HL-60/S4 (cell line): Measurements from ENCODE around the gene PADI4.

Source experiments
- in situ Hi-C: fragments of 300-500 bp; cut with MboI; formaldehyde crosslinking; loops from 2 replicates; pipeline ENCODE4 v1.14.3; 2022; ENCODE audit warnings: low sequenced_read_pairs

Gene PADI4

GRCh38 chr1:17346046-17346789 is 38.2 kb downstream of the PADI4 start:
- in situ Hi-C loops = no loop called here

- in situ Hi-C loops = no loop called here
Observed at GRCh38 chr1:17347769-17348592, 40.0 kb downstream of the PADI4 start.

GRCh38 chr1:17348593-17349234 is 40.7 kb downstream of the PADI4 start:
- in situ Hi-C loops = no loop called here

- in situ Hi-C loops = no loop called here
Observed at GRCh38 chr1:17350083-17350482, 42.1 kb downstream of the PADI4 start.

- in situ Hi-C loops = no loop called here
Observed at GRCh38 chr1:17350928-17351446, 43.0 kb downstream of the PADI4 start.

GRCh38 chr1:17351598-17352324 is 43.8 kb downstream of the PADI4 start:
- in situ Hi-C loops = no loop called here

GRCh38 chr1:17352419-17352909 is 44.5 kb downstream of the PADI4 start:
- in situ Hi-C loops = no loop called here

- in situ Hi-C loops = no loop called here
Observed at GRCh38 chr1:17355898-17356297, 47.9 kb downstream of the PADI4 start.

GRCh38 chr1:17356387-17357026 is 48.5 kb downstream of the PADI4 start:
- in situ Hi-C loops = no loop called here

- in situ Hi-C loops = no loop called here
Observed at GRCh38 chr1:17358557-17358956, 50.6 kb downstream of the PADI4 start.

- in situ Hi-C loops = no loop called here
Observed at GRCh38 chr1:17359031-17359430, 51.0 kb downstream of the PADI4 start.

GRCh38 chr1:17359808-17360207 is 51.8 kb downstream of the PADI4 start:
- in situ Hi-C loops = no loop called here

- in situ Hi-C loops = no loop called here
Observed at GRCh38 chr1:17360272-17360956, 52.4 kb downstream of the PADI4 start.

GRCh38 chr1:17361687-17362086 is 53.7 kb downstream of the PADI4 start:
- in situ Hi-C loops = no loop called here

GRCh38 chr1:17363351-17363750 is 55.4 kb downstream of the PADI4 start:
- in situ Hi-C loops = no loop called here

GRCh38 chr1:17363771-17364170 is 55.8 kb downstream of the PADI4 start:
- in situ Hi-C loops = no loop called here

- in situ Hi-C loops = no loop called here
Observed at GRCh38 chr1:17365293-17365692, 57.3 kb downstream of the PADI4 start.

GRCh38 chr1:17369466-17369865 is 61.5 kb downstream of the PADI4 start:
- in situ Hi-C loops = no loop called here

GRCh38 chr1:17370618-17371017 is 62.6 kb downstream of the PADI4 start:
- in situ Hi-C loops = no loop called here

GRCh38 chr1:17371896-17372295 is 63.9 kb downstream of the PADI4 start, which contains the start of gene PADI6:
TSS of gene PADI6 (plus strand) at chr1:17372196. CDS start at chr1:17372246, 50 bp downstream.
- in situ Hi-C loops = no loop called here
